ENCODE measurements around the gene ADCY10.
"Not testable (repeated sequence)": the region's sequence is repeated elsewhere in the genome, so short reads cannot be mapped to it uniquely, and the experiment has no call there.

Gene ADCY10

DNA sequence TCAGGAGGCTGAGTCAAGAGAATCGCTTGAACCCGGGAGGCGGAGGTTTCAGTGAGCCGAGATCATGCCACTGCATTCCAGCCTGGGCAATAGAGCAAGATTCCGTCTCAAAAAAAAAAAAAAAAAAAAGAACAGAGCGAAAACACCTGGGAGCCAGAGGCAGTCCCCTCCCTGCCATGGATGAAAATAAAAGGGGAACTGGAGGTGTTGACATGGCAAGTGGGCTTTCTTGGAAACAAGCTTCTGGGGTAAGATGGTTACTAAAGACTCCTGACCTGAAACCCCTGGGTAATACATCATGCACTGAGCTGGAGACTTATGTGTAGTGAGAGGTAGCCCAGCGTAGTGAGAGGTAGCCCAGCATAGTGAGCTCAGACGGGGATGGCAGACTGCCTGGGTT lies 31.6 kb downstream of the ADCY10 start:
- H3K27me3 ChIP-seq (ENCODE audit: control insufficient read depth, insufficient read depth, low read length) = no peaks in the 10 kb centered on the region
- no peak overlapping the region for H3K4me3 ChIP-seq (ENCODE audit: low read depth, low read length)
- H3K9ac ChIP-seq (ENCODE audit: low read length) = no peak overlapping the region
- no peak overlapping the region for H3K27ac ChIP-seq (ENCODE audit: low read depth, low read length)
- no peaks in the 10 kb centered on the region for H3K4me1 ChIP-seq (ENCODE audit: control insufficient read depth, insufficient read depth, low read length)
- no peaks in the 10 kb centered on the region for H3K36me3 ChIP-seq (ENCODE audit: control insufficient read depth, insufficient read depth, low read length)
- H3K9me3 ChIP-seq (ENCODE audit: control insufficient read depth, insufficient read depth, low read depth, low read length) = 0 out of 2 replicates have a peak, but pooled peaks cover 2% of the 10 kb centered on the region

- Histone ChIP-seq H3K27ac (ENCODE audit: low read depth, low read length) (no peak overlapping the region), H3K27me3 (ENCODE audit: control insufficient read depth, insufficient read depth, low read length) (no peaks in the 10 kb centered on the region), H3K9ac (ENCODE audit: low read length) (no peak overlapping the region), H3K36me3 (ENCODE audit: control insufficient read depth, insufficient read depth, low read length) (no peaks in the 10 kb centered on the region), H3K9me3 (ENCODE audit: control insufficient read depth, insufficient read depth, low read depth, low read length) (no peaks in the 10 kb centered on the region), H3K4me1 (ENCODE audit: control insufficient read depth, insufficient read depth, low read length) (no peaks in the 10 kb centered on the region), H3K4me3 (ENCODE audit: low read depth, low read length) (no peak overlapping the region)
These were observed 32.1 kb downstream of the ADCY10 start for GRCh38 chr1:167881786-167882185.

DNA sequence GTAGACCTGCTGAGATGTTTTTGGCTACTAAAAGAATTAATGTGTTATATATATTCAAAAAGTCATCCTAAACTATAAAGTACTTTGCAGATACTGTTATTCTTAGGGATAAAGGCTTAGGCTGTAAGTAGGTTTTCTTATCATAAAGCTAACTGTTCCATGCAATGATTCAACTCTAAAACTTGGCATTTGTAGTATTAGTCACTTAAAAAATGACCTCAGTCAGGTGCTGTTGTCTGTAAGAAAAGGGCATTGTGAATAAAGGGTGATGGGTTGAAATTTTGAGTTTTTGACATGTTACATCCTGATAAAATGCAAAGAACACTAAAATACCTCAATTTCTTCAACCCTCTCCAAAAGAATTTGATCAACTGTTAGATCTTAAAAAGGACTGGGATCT lies 32.9 kb downstream of the ADCY10 start:
- Histone ChIP-seq H3K4me3 (ENCODE audit: low read depth, low read length) (no peak overlapping the region), H3K27me3 (ENCODE audit: control insufficient read depth, insufficient read depth, low read length) (no peaks in the 10 kb centered on the region), H3K27ac (ENCODE audit: low read depth, low read length) (no peak overlapping the region), H3K9ac (ENCODE audit: low read length) (no peak overlapping the region), H3K36me3 (ENCODE audit: control insufficient read depth, insufficient read depth, low read length) (no peaks in the 10 kb centered on the region), H3K9me3 (ENCODE audit: control insufficient read depth, insufficient read depth, low read depth, low read length) (no peaks in the 10 kb centered on the region), H3K4me1 (ENCODE audit: control insufficient read depth, insufficient read depth, low read length) (no peaks in the 10 kb centered on the region)

- no peak overlapping the region for H3K4me3 ChIP-seq (ENCODE audit: low read depth, low read length)
- H3K9me3 ChIP-seq (ENCODE audit: control insufficient read depth, insufficient read depth, low read depth, low read length) = no peaks in the 10 kb centered on the region
- no peak overlapping the region for H3K9ac ChIP-seq (ENCODE audit: low read length)
- H3K4me1 ChIP-seq (ENCODE audit: control insufficient read depth, insufficient read depth, low read length) = no peaks in the 10 kb centered on the region
- no peaks in the 10 kb centered on the region for H3K27me3 ChIP-seq (ENCODE audit: control insufficient read depth, insufficient read depth, low read length)
- no peak overlapping the region for H3K27ac ChIP-seq (ENCODE audit: low read depth, low read length)
- H3K36me3 ChIP-seq (ENCODE audit: control insufficient read depth, insufficient read depth, low read length) = no peaks in the 10 kb centered on the region
These were observed 33.3 kb downstream of the ADCY10 start for GRCh38 chr1:167880580-167881021.

DNA sequence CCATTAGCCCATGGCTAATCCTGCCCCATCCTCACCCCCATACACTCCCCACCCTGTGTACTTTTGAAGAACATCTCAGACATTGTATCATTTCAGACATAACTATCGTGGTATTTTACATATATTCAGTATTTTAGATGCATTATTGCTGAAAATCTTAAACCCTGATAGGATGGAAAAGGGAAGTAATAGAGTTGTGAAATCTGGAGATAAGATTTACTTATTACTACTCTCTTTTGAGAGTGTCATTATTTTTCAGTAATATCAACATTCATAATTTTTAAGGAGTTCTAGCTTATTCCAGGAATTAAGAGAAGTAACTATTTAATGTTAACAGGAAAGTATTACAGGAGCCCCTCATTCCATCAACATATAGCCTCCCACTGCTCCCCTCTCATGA lies 34.4 kb downstream of the ADCY10 start:
- Histone ChIP-seq H3K4me3 (ENCODE audit: low read depth, low read length) (no peak overlapping the region), H3K9ac (ENCODE audit: low read length) (no peak overlapping the region), H3K36me3 (ENCODE audit: control insufficient read depth, insufficient read depth, low read length) (no peaks in the 10 kb centered on the region), H3K9me3 (ENCODE audit: control insufficient read depth, insufficient read depth, low read depth, low read length) (no peaks in the 10 kb centered on the region), H3K27ac (ENCODE audit: low read depth, low read length) (no peak overlapping the region), H3K4me1 (ENCODE audit: control insufficient read depth, insufficient read depth, low read length) (peaks cover 9% of the 10 kb centered on the region; the same call in 1 of the 2 replicates), H3K27me3 (ENCODE audit: control insufficient read depth, insufficient read depth, low read length) (no peaks in the 10 kb centered on the region)

- Histone ChIP-seq H3K4me3 (ENCODE audit: low read depth, low read length) (no peak overlapping the region), H3K9ac (ENCODE audit: low read length) (no peak overlapping the region), H3K9me3 (ENCODE audit: control insufficient read depth, insufficient read depth, low read depth, low read length) (no peaks in the 10 kb centered on the region), H3K27me3 (ENCODE audit: control insufficient read depth, insufficient read depth, low read length) (no peaks in the 10 kb centered on the region), H3K4me1 (ENCODE audit: control insufficient read depth, insufficient read depth, low read length) (peaks cover 9% of the 10 kb centered on the region; the same call in 1 of the 2 replicates), H3K27ac (ENCODE audit: low read depth, low read length) (no peak overlapping the region), H3K36me3 (ENCODE audit: control insufficient read depth, insufficient read depth, low read length) (no peaks in the 10 kb centered on the region)
These were observed 35.4 kb downstream of the ADCY10 start for GRCh38 chr1:167878372-167879160.

GRCh38 chr1:167876597-167877175 lies 37.2 kb downstream of the ADCY10 start:
- H3K4me1 ChIP-seq (ENCODE audit: control insufficient read depth, insufficient read depth, low read length) = peaks cover 9% of the 10 kb centered on the region; the same call in 1 of the 2 replicates
- no peak overlapping the region for H3K4me3 ChIP-seq (ENCODE audit: low read depth, low read length)
- no peak overlapping the region for H3K27ac ChIP-seq (ENCODE audit: low read depth, low read length)
- no peaks in the 10 kb centered on the region for H3K36me3 ChIP-seq (ENCODE audit: control insufficient read depth, insufficient read depth, low read length)
- no peaks in the 10 kb centered on the region for H3K9me3 ChIP-seq (ENCODE audit: control insufficient read depth, insufficient read depth, low read depth, low read length)
- H3K27me3 ChIP-seq (ENCODE audit: control insufficient read depth, insufficient read depth, low read length) = no peaks in the 10 kb centered on the region
- no peak overlapping the region for H3K9ac ChIP-seq (ENCODE audit: low read length)

- Histone ChIP-seq H3K9me3 (ENCODE audit: control insufficient read depth, insufficient read depth, low read depth, low read length) (no peaks in the 10 kb centered on the region), H3K4me3 (ENCODE audit: low read depth, low read length) (no peak overlapping the region), H3K27ac (ENCODE audit: low read depth, low read length) (no peak overlapping the region), H3K36me3 (ENCODE audit: control insufficient read depth, insufficient read depth, low read length) (no peaks in the 10 kb centered on the region), H3K4me1 (ENCODE audit: control insufficient read depth, insufficient read depth, low read length) (peaks cover 27% of the 10 kb centered on the region), H3K9ac (ENCODE audit: low read length) (no peak overlapping the region), H3K27me3 (ENCODE audit: control insufficient read depth, insufficient read depth, low read length) (no peaks in the 10 kb centered on the region)
These were observed 42.6 kb downstream of the ADCY10 start for GRCh38 chr1:167871331-167871730.

- H3K9me3 ChIP-seq (ENCODE audit: control insufficient read depth, insufficient read depth, low read depth, low read length); H3K36me3 ChIP-seq (ENCODE audit: control insufficient read depth, insufficient read depth, low read length); H3K9ac ChIP-seq (ENCODE audit: low read length); H3K27ac ChIP-seq (ENCODE audit: low read depth, low read length); H3K4me3 ChIP-seq (ENCODE audit: low read depth, low read length); H3K27me3 ChIP-seq (ENCODE audit: control insufficient read depth, insufficient read depth, low read length): not testable (repeated sequence)
- peaks cover 20% of the 10 kb centered on the region for H3K4me1 ChIP-seq (ENCODE audit: control insufficient read depth, insufficient read depth, low read length)
These were observed 44.6 kb downstream of the ADCY10 start for GRCh38 chr1:167869157-167870001.

DNA sequence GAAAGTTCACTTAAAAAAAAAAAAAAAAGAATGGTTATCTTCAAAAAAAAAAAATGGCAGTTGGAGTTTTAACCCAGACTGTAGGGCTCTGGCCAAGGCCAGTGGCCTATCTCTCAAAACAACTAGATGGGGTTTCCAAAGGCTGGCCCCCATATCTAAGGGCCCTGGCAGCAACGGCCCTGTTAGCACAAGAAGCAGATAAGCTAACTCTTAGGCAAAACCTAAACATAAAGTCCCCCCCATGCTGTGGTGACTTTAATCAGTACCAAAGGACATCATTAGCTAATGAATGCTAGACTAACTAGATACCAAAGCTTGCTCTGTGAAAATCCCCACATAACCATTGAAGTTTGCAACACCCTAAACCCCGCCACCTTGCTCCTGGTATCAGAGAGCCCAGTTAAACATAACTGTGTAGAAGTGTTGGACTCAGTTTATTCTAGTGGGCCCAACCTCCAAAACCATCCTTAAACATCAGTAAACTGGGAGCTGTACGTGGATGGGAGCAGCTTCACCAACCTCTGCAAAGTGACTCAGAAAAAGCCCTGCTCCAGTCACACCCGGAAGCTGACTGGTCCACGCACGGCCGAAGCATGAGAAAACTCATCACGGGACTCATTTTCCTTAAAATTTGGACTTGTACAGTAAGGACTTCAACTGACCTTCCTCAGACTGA lies 47.1 kb downstream of the ADCY10 start:
- H3K27me3 ChIP-seq (ENCODE audit: control insufficient read depth, insufficient read depth, low read length); H3K9me3 ChIP-seq (ENCODE audit: control insufficient read depth, insufficient read depth, low read depth, low read length); H3K9ac ChIP-seq (ENCODE audit: low read length); H3K36me3 ChIP-seq (ENCODE audit: control insufficient read depth, insufficient read depth, low read length); H3K27ac ChIP-seq (ENCODE audit: low read depth, low read length); H3K4me3 ChIP-seq (ENCODE audit: low read depth, low read length): not testable (repeated sequence)
- H3K4me1 ChIP-seq (ENCODE audit: control insufficient read depth, insufficient read depth, low read length) = peaks cover 34% of the 10 kb centered on the region
